HepG2 (cell line): ENCODE results near the gene ZNF524. TPM values are rescaled to one million over a fixed set of nuclear protein-coding genes. Genes with fewer than 3 reads are reported as not detected.

ENCODE experiments used
- FOXP4 ChIP-seq: sonication (generic); formaldehyde crosslinking; IDR thresholded peaks from 2 replicates; pipeline ENCODE4 v1.4.0; 2020; ENCODE audit warnings: missing genetic modification reagents
- GMEB2 ChIP-seq: IDR thresholded peaks from 2 replicates; pipeline ENCODE4 v1.6.1; 2016; ENCODE audit warnings: missing biosample characterization, missing genetic modification reagents, low read depth
- HDAC1 ChIP-seq: sonication (generic); formaldehyde crosslinking; IDR thresholded peaks from 2 replicates; pipeline ENCODE4 v1.5.1; 2020; ENCODE audit warnings: mild to moderate bottlenecking, missing genetic modification reagents
- IRF2 ChIP-seq: IDR thresholded peaks from 2 replicates; pipeline ENCODE4 v1.6.1; 2018; ENCODE audit warnings: missing genetic modification reagents, missing compliant biosample characterization
- JUN ChIP-seq: sonication (generic); formaldehyde crosslinking; IDR thresholded peaks from 2 replicates; pipeline ENCODE4 v1.4.0; 2020; ENCODE audit warnings: mild to moderate bottlenecking, missing genetic modification reagents
- MEIS1 ChIP-seq: sonication (generic); formaldehyde crosslinking; IDR thresholded peaks from 2 replicates; pipeline ENCODE4 v1.9.0; 2021; ENCODE audit warnings: mild to moderate bottlenecking, missing genetic modification reagents, moderate library complexity, borderline replicate concordance
- MTF2 ChIP-seq: sonication (generic); formaldehyde crosslinking; IDR thresholded peaks from 2 replicates; pipeline ENCODE4 v1.5.0; 2020; ENCODE audit warnings: missing genetic modification reagents, borderline replicate concordance
- NR2C2 ChIP-seq: sonication (generic); formaldehyde crosslinking; IDR thresholded peaks from 2 replicates; pipeline ENCODE4 v1.4.0; 2020; ENCODE audit warnings: missing genetic modification reagents, mild to moderate bottlenecking, moderate library complexity, borderline replicate concordance
- PAXIP1 ChIP-seq: sonication (generic); formaldehyde crosslinking; conservative IDR thresholded peaks from 2 replicates; pipeline ENCODE4 v1.4.0; 2020; ENCODE audit warnings: mild to moderate bottlenecking, missing genetic modification reagents, moderate library complexity
- PHF20 ChIP-seq: sonication (generic); formaldehyde crosslinking; IDR thresholded peaks from 2 replicates; pipeline ENCODE4 v1.5.0; 2020; ENCODE audit warnings: mild to moderate bottlenecking, missing genetic modification reagents
- POLR2A ChIP-seq, 2 experiments: IDR thresholded peaks; 2 replicates each; pipeline ENCODE4 v1.6.1; 2011; ENCODE audit warnings: low read depth in 2 of 2, low read length in 2 of 2, mild to moderate bottlenecking in 1 of 2, moderate library complexity in 1 of 2; ENCODE audit not compliant: insufficient read depth in 1 of 2
- PRMT3 ChIP-seq: sonication (generic); formaldehyde crosslinking; IDR thresholded peaks from 2 replicates; pipeline ENCODE4 v1.8.1; 2022; ENCODE audit warnings: low read depth, mild to moderate bottlenecking, moderate library complexity, missing genetic modification reagents, borderline replicate concordance
- RXRB ChIP-seq: IDR thresholded peaks from 2 replicates; pipeline ENCODE4 v1.6.1; 2016; ENCODE audit warnings: borderline replicate concordance, missing genetic modification reagents, missing compliant biosample characterization
- SOX5 ChIP-seq: IDR thresholded peaks from 2 replicates; pipeline ENCODE4 v1.6.1; 2016; ENCODE audit warnings: borderline replicate concordance
- TAF1 ChIP-seq: sonication (generic); formaldehyde crosslinking; IDR thresholded peaks from 2 replicates; pipeline ENCODE4 v1.4.0; 2020; ENCODE audit warnings: missing genetic modification reagents
- ZMAT5 ChIP-seq: sonication (generic); formaldehyde crosslinking; IDR thresholded peaks from 2 replicates; pipeline ENCODE4 v1.5.0; 2020; ENCODE audit warnings: mild to moderate bottlenecking, low read depth, missing genetic modification reagents, borderline replicate concordance
- ZNF274 ChIP-seq: sonication (generic); formaldehyde crosslinking; IDR thresholded peaks from 2 replicates; pipeline ENCODE4 v1.5.1; 2020; ENCODE audit warnings: mild to moderate bottlenecking, missing genetic modification reagents
- ZNF562 ChIP-seq: sonication (generic); formaldehyde crosslinking; IDR thresholded peaks from 2 replicates; pipeline ENCODE4 v1.8.0; 2022; ENCODE audit warnings: missing genetic modification reagents, borderline replicate concordance
- polyA plus RNA-seq, 8 experiments: library from polyadenylated mRNA; depleted of rRNA in 3 of 8; stranded (reverse) in 7 of 8; unstranded in 1 of 8; fragments of >200 nt; fragmentation: Illumina TruSeq in 4 of 8; extraction: Trizol in 4 of 8; gene quantifications; 2 replicates each; pipeline versions ENCODE4 v1.2.1 to v1.2.3, GENCODE V29; 2011 to 2016; ENCODE audit warnings: low read depth in 4 of 8, missing spikeins in 1 of 8, mixed read lengths in 1 of 8; ENCODE audit not compliant: insufficient read depth in 1 of 8
- total RNA-seq, 5 experiments: library from RNA; depleted of rRNA; stranded (reverse); fragments of >200 nt; fragmentation: Illumina TruSeq; extraction: Trizol; gene quantifications; 2 replicates each; pipeline ENCODE4 v1.2.3, GENCODE V29; 2016; ENCODE audit warnings: low read depth in 1 of 5
- TF ChIP-seq, protein P1 (sequence below): IDR thresholded peaks from 2 replicates; pipeline ENCODE4 v1.6.1; 2012; ENCODE audit warnings: inconsistent platforms
- TF ChIP-seq, protein P2 (sequence below): IDR thresholded peaks from 2 replicates; pipeline ENCODE4 v1.6.1; 2018; ENCODE audit warnings: missing genetic modification reagents, mild to moderate bottlenecking, missing compliant biosample characterization

Gene ZNF524
- total and polyA plus RNA-seq, 2 of the 13 experiments (the other 11 are each of a cell fraction or from before 2014, with no cell fraction given), result 3.2 to 4.6 TPM

DNA sequence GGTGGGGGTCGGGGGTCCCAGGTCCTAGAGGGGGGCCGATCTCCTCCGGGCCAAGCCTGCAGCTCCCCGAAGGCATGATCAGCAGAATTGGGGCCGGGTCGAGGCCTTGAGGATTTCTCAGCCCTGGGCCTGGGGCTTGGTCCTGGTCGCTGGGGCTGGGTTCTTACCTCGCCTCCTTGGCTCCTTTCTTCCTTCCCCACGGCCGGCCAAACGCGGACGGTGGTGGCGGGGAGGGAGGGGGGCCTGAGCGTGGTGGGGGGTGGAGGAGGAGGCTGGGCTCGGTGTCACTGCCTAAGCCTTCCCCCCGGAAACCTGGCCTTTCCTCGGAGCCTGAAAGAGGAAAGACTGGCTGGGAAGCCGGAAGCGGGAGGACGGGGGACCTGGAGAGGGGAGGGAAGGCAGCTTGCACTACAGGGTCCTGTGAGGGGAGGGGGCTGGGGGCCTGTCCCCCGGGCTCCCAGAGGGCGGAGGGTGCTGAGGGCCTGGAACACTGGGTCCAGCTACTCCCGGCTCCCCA is 19.4 kb upstream of the ZNF524 start, which contains the start of gene ZNF579 (continued):
- 0 out of 2 replicates have a peak, but pooled peaks have one; percentile 17 for TF ChIP-seq PAXIP1 (CRISPR knock-in tag)
- TF ChIP-seq POLR2A (IDR thresholded peaks at IDR 0.05; ENCODE audit: insufficient read depth in 1 of 2, low read depth in 2 of 2, low read length in 2 of 2), result peak in 1 of 2 experiments; percentile 23; a peak in 2 of 4 replicates
- TF ChIP-seq FOXP4, result peak; percentile 53
- TF ChIP-seq MEIS1, result 0 out of 2 replicates have a peak, but pooled peaks have one; percentile 45
- TF ChIP-seq ZMAT5 (CRISPR knock-in tag), result no peak
- TF ChIP-seq JUN (CRISPR knock-in tag), result peak; percentile 53; the same call in 1 of the 2 replicates
- peak; percentile 53; the same call in 1 of the 2 replicates for TF ChIP-seq TAF1 (CRISPR knock-in tag)
- peak; percentile 92 for TF ChIP-seq PHF20
- peak; percentile 64; the same call in 1 of the 2 replicates for TF ChIP-seq IRF2
- TF ChIP-seq NR2C2 (CRISPR knock-in tag), result peak; percentile 68; the same call in 1 of the 2 replicates
- TF ChIP-seq SOX5, result peak; percentile 11; the same call in 1 of the 2 replicates
- TF ChIP-seq HDAC1, result peak; percentile 77
- TF ChIP-seq RXRB, result 0 out of 2 replicates have a peak, but pooled peaks have one; percentile 24
- TF ChIP-seq, protein P1, sequence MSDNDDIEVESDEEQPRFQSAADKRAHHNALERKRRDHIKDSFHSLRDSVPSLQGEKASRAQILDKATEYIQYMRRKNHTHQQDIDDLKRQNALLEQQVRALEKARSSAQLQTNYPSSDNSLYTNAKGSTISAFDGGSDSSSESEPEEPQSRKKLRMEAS, result peak; percentile 73
- no peak for TF ChIP-seq MTF2 (CRISPR knock-in tag)
- TF ChIP-seq PRMT3, result peak; percentile 10; the same call in 1 of the 2 replicates
- TF ChIP-seq ZNF562 (CRISPR knock-in tag), result no peak
- TF ChIP-seq, protein P2, sequence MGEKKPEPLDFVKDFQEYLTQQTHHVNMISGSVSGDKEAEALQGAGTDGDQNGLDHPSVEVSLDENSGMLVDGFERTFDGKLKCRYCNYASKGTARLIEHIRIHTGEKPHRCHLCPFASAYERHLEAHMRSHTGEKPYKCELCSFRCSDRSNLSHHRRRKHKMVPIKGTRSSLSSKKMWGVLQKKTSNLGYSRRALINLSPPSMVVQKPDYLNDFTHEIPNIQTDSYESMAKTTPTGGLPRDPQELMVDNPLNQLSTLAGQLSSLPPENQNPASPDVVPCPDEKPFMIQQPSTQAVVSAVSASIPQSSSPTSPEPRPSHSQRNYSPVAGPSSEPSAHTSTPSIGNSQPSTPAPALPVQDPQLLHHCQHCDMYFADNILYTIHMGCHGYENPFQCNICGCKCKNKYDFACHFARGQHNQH (CRISPR knock-in tag), result no peak; the same call in 1 of the 2 replicates
- TF ChIP-seq GMEB2 (CRISPR knock-in tag), result no peak
- no peak for TF ChIP-seq ZNF274
